Trophoblast cell (in vitro differentiated cells and primary cell): ENCODE results near the gene NTM.

Experiments
- DNase-seq, 2 donors: peaks; one replicate each; pipeline ENCODE4 v3.0.0-alpha.2; 2016
- H2AFZ ChIP-seq: 2 replicates; pipeline ENCODE4 v1.6.1; 2013; ENCODE audit warnings: low read length, moderate library complexity, mild to moderate bottlenecking; ENCODE audit not compliant: insufficient read depth, poor library complexity
- H2AK5ac ChIP-seq: 2 replicates; pipeline ENCODE4 v1.6.1; 2013; ENCODE audit warnings: mild to moderate bottlenecking, low read length
- H2BK120ac ChIP-seq: 2 replicates; pipeline ENCODE4 v1.6.1; 2013; ENCODE audit warnings: low read length, mild to moderate bottlenecking, moderate library complexity; ENCODE audit not compliant: insufficient read depth, poor library complexity
- H2BK12ac ChIP-seq: 2 replicates; pipeline ENCODE4 v1.6.1; 2013; ENCODE audit warnings: mild to moderate bottlenecking, low read length, moderate library complexity
- H2BK5ac ChIP-seq: 2 replicates; pipeline ENCODE4 v1.6.1; 2013; ENCODE audit warnings: low read length, low read depth, moderate library complexity, mild to moderate bottlenecking; ENCODE audit not compliant: poor library complexity
- H3K14ac ChIP-seq: 2 replicates; pipeline ENCODE4 v1.6.1; 2013; ENCODE audit warnings: mild to moderate bottlenecking, low read length
- H3K18ac ChIP-seq: 2 replicates; pipeline ENCODE4 v1.6.1; 2013; ENCODE audit warnings: mild to moderate bottlenecking, low read length
- H3K23ac ChIP-seq: 2 replicates; pipeline ENCODE4 v1.6.1; 2013; ENCODE audit warnings: low read length
- H3K27ac ChIP-seq: 2 replicates; pipeline ENCODE4 v1.5.1; 2013; ENCODE audit warnings: low read depth, mild to moderate bottlenecking, inconsistent platforms, low read length, moderate library complexity
- H3K27me3 ChIP-seq: 2 replicates; pipeline ENCODE4 v1.6.1; 2013; ENCODE audit warnings: inconsistent platforms, mild to moderate bottlenecking, low read length, moderate library complexity; ENCODE audit not compliant: insufficient read depth
- H3K36me3 ChIP-seq, 2 experiments: 1 replicate in 1 of 2; 2 replicates in 1 of 2; pipeline ENCODE4 v1.6.1; 2013; ENCODE audit warnings: low read length in 2 of 2, mild to moderate bottlenecking in 2 of 2, moderate library complexity in 1 of 2; ENCODE audit not compliant: insufficient read depth in 2 of 2, control insufficient read depth in 1 of 2
- H3K4ac ChIP-seq: 2 replicates; pipeline ENCODE4 v1.6.1; 2013; ENCODE audit warnings: low read depth, mild to moderate bottlenecking, low read length, moderate library complexity
- H3K4me1 ChIP-seq, 2 experiments: 1 replicate in 1 of 2; 2 replicates in 1 of 2; pipeline ENCODE4 v1.6.1; 2013; ENCODE audit warnings: low read length in 2 of 2, mild to moderate bottlenecking in 2 of 2, moderate library complexity in 1 of 2; ENCODE audit not compliant: insufficient read depth in 2 of 2, control insufficient read depth in 1 of 2
- H3K4me2 ChIP-seq: 2 replicates; pipeline ENCODE4 v1.6.1; 2013; ENCODE audit warnings: inconsistent platforms, mild to moderate bottlenecking, low read length, moderate library complexity
- H3K4me3 ChIP-seq: 2 replicates; pipeline ENCODE4 v1.5.1; 2013; ENCODE audit warnings: mild to moderate bottlenecking, low read depth, low read length, inconsistent platforms
- H3K79me1 ChIP-seq: one replicate; pipeline ENCODE4 v1.6.1; 2013; ENCODE audit warnings: low read length
- H3K79me2 ChIP-seq: 2 replicates; pipeline ENCODE4 v1.6.1; 2013; ENCODE audit warnings: low read length, mild to moderate bottlenecking; ENCODE audit not compliant: control insufficient read depth, insufficient read depth, poor library complexity
- H3K9ac ChIP-seq: 2 replicates; pipeline ENCODE4 v1.6.1; 2013; ENCODE audit warnings: mild to moderate bottlenecking, low read length
- H3K9me3 ChIP-seq: 2 replicates; pipeline ENCODE4 v1.6.1; 2013; ENCODE audit warnings: low read depth, mild to moderate bottlenecking, control low read depth, inconsistent platforms, low read length; ENCODE audit not compliant: insufficient read depth
- H4K12ac ChIP-seq: 2 replicates; pipeline ENCODE4 v1.6.1; 2013; ENCODE audit warnings: low read depth, mild to moderate bottlenecking, low read length, moderate library complexity
- H4K8ac ChIP-seq: 2 replicates; pipeline ENCODE4 v1.6.1; 2013; ENCODE audit warnings: low read depth, mild to moderate bottlenecking, low read length, moderate library complexity
- H4K91ac ChIP-seq: one replicate; pipeline ENCODE4 v1.6.1; 2013; ENCODE audit warnings: low read depth, mild to moderate bottlenecking, low read length, moderate library complexity
- WGBS: extraction: QIAGEN DNeasy Blood & Tissue Kit; methylation state at CpG from one replicate; pipeline ENCODE4 v1.1.7; 2013; ENCODE audit warnings: missing lambda C conversion rate; ENCODE audit not compliant: insufficient read length, insufficient coverage; ENCODE audit errors: extremely low coverage; 5-methylcytosine and 5-hydroxymethylcytosine counted together

NTM gene

DNA sequence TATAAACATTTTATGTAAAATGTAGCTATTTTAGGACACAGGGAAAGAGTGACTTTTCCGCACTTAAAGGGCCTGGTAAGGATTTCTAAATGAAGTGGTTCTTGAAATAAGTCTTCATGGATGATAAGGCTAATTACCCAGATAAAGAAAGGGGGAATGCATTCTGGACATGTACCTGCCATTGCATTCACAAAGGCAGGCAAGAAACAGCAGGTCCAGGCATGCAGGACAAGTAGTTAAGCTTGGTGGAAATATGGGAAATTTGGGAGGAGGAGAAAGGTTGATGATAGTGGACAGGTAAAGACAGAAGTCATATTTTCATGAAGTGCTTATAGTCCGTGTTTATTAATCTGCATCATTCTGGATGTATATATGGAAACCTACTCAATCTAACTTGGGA lies 621.2 kb downstream of the NTM start:
- no CpG with 5 or more reads among the region's 2 CpGs for WGBS
- H3K14ac ChIP-seq, result no peak overlapping the region
- H2BK12ac ChIP-seq, result no peak overlapping the region
- H3K23ac ChIP-seq, result no peak overlapping the region
- no peaks in the 10 kb centered on the region for H3K27me3 ChIP-seq
- H3K36me3 ChIP-seq, result no peaks in the 10 kb centered on the region
- H3K9ac ChIP-seq, result no peak overlapping the region
- no peak overlapping the region for H2BK5ac ChIP-seq
- no peak overlapping the region for H3K4me2 ChIP-seq
- H3K9me3 ChIP-seq, result peaks cover 10% of the 10 kb centered on the region
- H3K4me1 ChIP-seq, result no peaks in the 10 kb centered on the region
- no peak for DNase-seq
- H3K4me3 ChIP-seq, result no peak overlapping the region
- H4K8ac ChIP-seq, result no peak overlapping the region
- H3K79me1 ChIP-seq, result no peaks in the 10 kb centered on the region
- H3K79me2 ChIP-seq, result no peaks in the 10 kb centered on the region
- H4K91ac ChIP-seq, result no peak overlapping the region
- no peak overlapping the region for H4K12ac ChIP-seq
- H2AFZ ChIP-seq, result no peak overlapping the region
- H2AK5ac ChIP-seq, result no peak overlapping the region
- no peak overlapping the region for H3K27ac ChIP-seq
- H3K4ac ChIP-seq, result no peak overlapping the region
- H3K18ac ChIP-seq, result no peak overlapping the region
- no peak overlapping the region for H2BK120ac ChIP-seq

DNA sequence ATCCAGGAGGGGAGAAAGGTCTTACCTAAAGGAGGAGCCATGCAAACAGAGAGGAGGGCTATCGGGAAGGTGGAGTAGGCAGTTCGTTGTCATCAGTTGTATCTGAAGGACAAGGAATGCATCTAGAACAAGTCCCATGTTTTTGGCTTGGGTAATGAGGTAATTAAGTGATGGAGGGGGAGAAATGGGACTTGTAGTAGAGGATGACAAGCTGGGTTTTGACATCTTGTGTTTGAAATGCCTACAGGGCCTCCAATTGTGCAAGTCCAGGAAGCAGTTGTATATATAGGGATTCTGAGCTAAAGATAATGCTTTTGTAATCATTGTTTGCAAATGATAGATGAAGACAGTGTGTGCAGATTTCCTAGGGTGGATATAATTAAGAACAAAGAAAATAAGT lies 622.8 kb downstream of the NTM start:
- no peak overlapping the region for H4K91ac ChIP-seq
- H3K9me3 ChIP-seq, result peaks cover 11% of the 10 kb centered on the region
- no peak overlapping the region for H3K23ac ChIP-seq
- no peak overlapping the region for H4K12ac ChIP-seq
- H3K4me2 ChIP-seq, result no peak overlapping the region
- H3K18ac ChIP-seq, result no peak overlapping the region
- no peak overlapping the region for H3K4me3 ChIP-seq
- no peaks in the 10 kb centered on the region for H3K27me3 ChIP-seq
- no peak overlapping the region for H2BK120ac ChIP-seq
- no peak overlapping the region for H2AFZ ChIP-seq
- no peaks in the 10 kb centered on the region for H3K79me1 ChIP-seq
- H4K8ac ChIP-seq, result no peak overlapping the region
- no peaks in the 10 kb centered on the region for H3K79me2 ChIP-seq
- no peaks in the 10 kb centered on the region for H3K36me3 ChIP-seq
- no peak overlapping the region for H3K9ac ChIP-seq
- no peak for DNase-seq
- no peak overlapping the region for H2BK5ac ChIP-seq
- H3K14ac ChIP-seq, result no peak overlapping the region
- no peak overlapping the region for H2BK12ac ChIP-seq
- no peak overlapping the region for H3K4ac ChIP-seq
- no peak overlapping the region for H2AK5ac ChIP-seq
- no peak overlapping the region for H3K27ac ChIP-seq
- H3K4me1 ChIP-seq, result no peaks in the 10 kb centered on the region
- WGBS, result no CpG with 5 or more reads among the region's 2 CpGs

DNA sequence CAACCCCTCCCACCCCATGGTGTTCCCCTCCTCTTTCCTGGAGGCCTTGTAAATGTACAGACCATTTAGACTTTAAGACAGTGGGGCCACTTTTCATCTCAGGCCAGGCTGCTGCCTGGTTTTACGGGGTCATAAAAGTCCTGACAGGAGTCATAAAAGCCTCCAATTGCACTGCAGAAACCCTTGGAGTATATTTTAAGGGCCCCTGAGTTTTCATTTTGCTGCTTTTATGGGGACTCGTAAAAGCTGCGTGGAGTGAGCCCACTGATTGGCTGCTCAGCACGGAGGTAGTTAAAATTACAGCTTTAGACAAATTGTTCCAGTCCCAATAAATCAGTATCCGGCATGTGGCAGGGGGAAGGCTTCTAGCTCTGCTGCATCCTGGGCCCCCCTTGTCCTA lies 627.6 kb downstream of the NTM start:
- Histone ChIP-seq H2AFZ (no peak overlapping the region), H3K23ac (no peak overlapping the region), H4K12ac (no peak overlapping the region), H3K4me1 (no peaks in the 10 kb centered on the region), H3K9ac (no peak overlapping the region), H3K79me2 (no peaks in the 10 kb centered on the region), H3K4me2 (no peak overlapping the region), H2BK12ac (no peak overlapping the region), H3K36me3 (no peaks in the 10 kb centered on the region), H3K27me3 (no peaks in the 10 kb centered on the region), H3K79me1 (no peaks in the 10 kb centered on the region), H3K18ac (no peak overlapping the region), H4K91ac (no peak overlapping the region), H2BK120ac (no peak overlapping the region), H3K4me3 (no peak overlapping the region), H3K4ac (no peak overlapping the region), H3K27ac (no peak overlapping the region), H2AK5ac (no peak overlapping the region), H4K8ac (no peak overlapping the region), H2BK5ac (no peak overlapping the region), H3K14ac (no peak overlapping the region), H3K9me3 (peaks cover 11% of the 10 kb centered on the region)
- WGBS, result no CpG with 5 or more reads among the region's 5 CpGs
- DNase-seq, result no peak

DNA sequence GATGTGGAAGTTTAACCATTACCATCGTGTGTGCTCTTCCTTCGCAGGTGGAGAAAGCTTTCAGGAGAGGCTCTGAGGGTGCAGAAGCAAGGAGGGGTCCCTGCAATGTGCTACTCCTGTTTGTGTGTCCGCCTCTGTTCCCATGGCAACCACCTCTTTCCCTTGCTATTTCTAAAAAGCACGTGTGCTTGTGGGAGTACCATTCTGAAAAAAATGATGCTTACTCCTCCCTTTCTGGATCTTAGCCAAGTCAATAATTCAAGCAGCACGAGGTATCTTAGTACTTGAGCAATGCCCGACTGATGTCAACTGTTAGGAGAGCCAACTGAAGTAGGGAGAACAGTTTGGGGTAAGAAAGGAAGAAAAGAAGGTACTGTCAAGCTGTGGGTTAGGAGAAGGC lies 628.7 kb downstream of the NTM start:
- Histone ChIP-seq H3K4me2 (no peak overlapping the region), H3K4ac (no peak overlapping the region), H4K12ac (no peak overlapping the region), H3K79me2 (no peaks in the 10 kb centered on the region), H3K23ac (no peak overlapping the region), H3K27me3 (no peaks in the 10 kb centered on the region), H3K14ac (no peak overlapping the region), H2BK120ac (no peak overlapping the region), H3K4me1 (no peaks in the 10 kb centered on the region), H4K8ac (no peak overlapping the region), H2AK5ac (no peak overlapping the region), H3K27ac (no peak overlapping the region), H2BK5ac (no peak overlapping the region), H2AFZ (no peak overlapping the region), H3K18ac (no peak overlapping the region), H4K91ac (no peak overlapping the region), H3K36me3 (no peaks in the 10 kb centered on the region), H3K4me3 (no peak overlapping the region), H3K9me3 (peaks cover 11% of the 10 kb centered on the region), H2BK12ac (no peak overlapping the region), H3K79me1 (no peaks in the 10 kb centered on the region), H3K9ac (no peak overlapping the region)
- no CpG with 5 or more reads among the region's 6 CpGs for WGBS
- DNase-seq, result no peak
